ENCODE results near the gene TMEM120A.

- TF ChIP-seq POLR2A (IDR thresholded peaks at IDR 0.05; ENCODE audit: low read length) (no peak), GATA1 (IDR thresholded peaks at IDR 0.05; ENCODE audit: low read depth, low read length) (no peak)
These were observed 37.6 kb upstream of the TMEM120A start for GRCh38 chr7:76031964-76032363.

Data from erythroblast (primary cell).